ENCODE results near the gene SULT4A1. TPM values are rescaled to one million over a fixed set of nuclear protein-coding genes. Genes with fewer than 3 reads are reported as not detected.

Gene SULT4A1
- total and polyA plus RNA-seq, 2 donors (not counting 1 experiment from before 2014, with no cell fraction given), result not detected

DNA sequence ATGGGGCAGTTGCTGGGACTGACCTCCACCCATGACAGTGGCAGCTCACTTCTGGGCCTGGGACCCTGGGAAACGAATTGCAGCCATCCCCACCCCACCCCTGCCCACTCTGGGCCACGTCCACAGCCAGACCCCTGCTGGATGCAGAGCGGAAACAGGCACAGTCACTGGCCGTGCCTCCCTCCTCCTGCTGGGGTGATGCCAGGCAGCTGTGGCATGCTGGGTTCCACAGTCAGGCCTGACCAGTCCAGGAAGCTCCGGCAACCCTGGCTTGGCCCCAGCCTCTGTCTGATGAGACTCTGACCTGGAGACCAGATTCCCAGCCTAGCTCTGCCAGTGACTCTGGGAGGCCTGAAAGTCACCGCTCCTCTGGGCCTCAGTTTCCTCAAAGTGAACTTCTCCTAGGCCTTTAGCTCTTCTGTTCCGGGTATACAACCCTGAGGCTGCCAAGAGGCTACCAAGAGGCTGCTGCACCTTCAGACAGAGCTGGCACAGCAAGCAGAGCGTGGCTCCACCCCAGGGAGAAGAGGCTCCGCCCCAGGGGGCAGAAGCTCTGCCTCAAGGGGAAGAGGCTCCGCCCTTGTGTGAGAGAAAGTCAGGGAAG is 8.9 kb downstream of the SULT4A1 start:
- TF ChIP-seq, protein P1, sequence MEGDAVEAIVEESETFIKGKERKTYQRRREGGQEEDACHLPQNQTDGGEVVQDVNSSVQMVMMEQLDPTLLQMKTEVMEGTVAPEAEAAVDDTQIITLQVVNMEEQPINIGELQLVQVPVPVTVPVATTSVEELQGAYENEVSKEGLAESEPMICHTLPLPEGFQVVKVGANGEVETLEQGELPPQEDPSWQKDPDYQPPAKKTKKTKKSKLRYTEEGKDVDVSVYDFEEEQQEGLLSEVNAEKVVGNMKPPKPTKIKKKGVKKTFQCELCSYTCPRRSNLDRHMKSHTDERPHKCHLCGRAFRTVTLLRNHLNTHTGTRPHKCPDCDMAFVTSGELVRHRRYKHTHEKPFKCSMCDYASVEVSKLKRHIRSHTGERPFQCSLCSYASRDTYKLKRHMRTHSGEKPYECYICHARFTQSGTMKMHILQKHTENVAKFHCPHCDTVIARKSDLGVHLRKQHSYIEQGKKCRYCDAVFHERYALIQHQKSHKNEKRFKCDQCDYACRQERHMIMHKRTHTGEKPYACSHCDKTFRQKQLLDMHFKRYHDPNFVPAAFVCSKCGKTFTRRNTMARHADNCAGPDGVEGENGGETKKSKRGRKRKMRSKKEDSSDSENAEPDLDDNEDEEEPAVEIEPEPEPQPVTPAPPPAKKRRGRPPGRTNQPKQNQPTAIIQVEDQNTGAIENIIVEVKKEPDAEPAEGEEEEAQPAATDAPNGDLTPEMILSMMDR (IDR thresholded peaks at IDR 0.05), result no peak
- no peak for TF ChIP-seq EZH2 (IDR thresholded peaks at IDR 0.05; ENCODE audit: borderline replicate concordance, insufficient read depth, low read depth, low read length, poor library complexity, severe bottlenecking)
- no peaks in the 10 kb centered on the region for H3K36me3 ChIP-seq (replicated peaks in 1 of 2; ENCODE audit: control extremely low read depth in 1 of 2, control insufficient read depth in 1 of 2, extremely low read depth in 1 of 2, insufficient read depth in 2 of 2, low read length in 1 of 2)
- H4K20me1 ChIP-seq (ENCODE audit: control insufficient read depth, insufficient read depth, low read length, poor library complexity, severe bottlenecking), result no peaks in the 10 kb centered on the region
- no peak overlapping the region for H3K4me3 ChIP-seq (ENCODE audit: control extremely low read depth in 1 of 5, extremely low read depth in 1 of 5, insufficient read depth in 1 of 5, low read depth in 2 of 5, low read length in 4 of 5)
- no peak overlapping the region for H3K9ac ChIP-seq (ENCODE audit: low read length)
- ATAC-seq (ENCODE audit: low read depth) (no peak), DNase-seq (no peak)
- H3K79me2 ChIP-seq (ENCODE audit: control insufficient read depth, insufficient read depth, low read length), result no peaks in the 10 kb centered on the region
- H3K4me2 ChIP-seq (replicated peaks; ENCODE audit: low read depth, low read length, poor library complexity, severe bottlenecking), result no peak overlapping the region
- H3K27ac ChIP-seq (ENCODE audit: low read length in 2 of 2), result no peak overlapping the region
- H3K9me3 ChIP-seq (ENCODE audit: control extremely low read depth in 1 of 3, control insufficient read depth in 2 of 3, insufficient read depth in 1 of 3, low read length in 2 of 3), result peaks cover 0 to 25% (median 0%) of the 10 kb centered on the region in 3 donors
- no peaks in the 10 kb centered on the region for H3K4me1 ChIP-seq (ENCODE audit: control insufficient read depth in 2 of 2, insufficient read depth in 2 of 2, low read length in 2 of 2)
- Mint-ChIP-seq H3K9me3 (ENCODE audit: insufficient read depth) (peaks cover 3% of the 10 kb centered on the region), H3K4me1 (no peaks in the 10 kb centered on the region), H3K4me3 (no peak overlapping the region), H3K27me3 (peaks cover 37% of the 10 kb centered on the region), H3K27ac (no peak overlapping the region)
- intact Hi-C loops (cut with micrococcal nuclease), result no loop called here
- H3K27me3 ChIP-seq (replicated peaks in 1 of 4; ENCODE audit: control extremely low read depth in 1 of 4, control insufficient read depth in 3 of 4, insufficient read depth in 4 of 4, low read length in 3 of 4), result peaks cover 0 to 11% (median 1%) of the 10 kb centered on the region in 4 experiments
- 84% methylated on average over 10 of the region's 10 CpGs for WGBS (ENCODE audit: insufficient coverage)
- CTCF ChIA-PET, result no interaction called here
- POLR2A ChIA-PET, result no interaction called here
- H2AFZ ChIP-seq (ENCODE audit: insufficient read depth, low read depth, low read length, poor library complexity, severe bottlenecking), result no peak overlapping the region

DNA sequence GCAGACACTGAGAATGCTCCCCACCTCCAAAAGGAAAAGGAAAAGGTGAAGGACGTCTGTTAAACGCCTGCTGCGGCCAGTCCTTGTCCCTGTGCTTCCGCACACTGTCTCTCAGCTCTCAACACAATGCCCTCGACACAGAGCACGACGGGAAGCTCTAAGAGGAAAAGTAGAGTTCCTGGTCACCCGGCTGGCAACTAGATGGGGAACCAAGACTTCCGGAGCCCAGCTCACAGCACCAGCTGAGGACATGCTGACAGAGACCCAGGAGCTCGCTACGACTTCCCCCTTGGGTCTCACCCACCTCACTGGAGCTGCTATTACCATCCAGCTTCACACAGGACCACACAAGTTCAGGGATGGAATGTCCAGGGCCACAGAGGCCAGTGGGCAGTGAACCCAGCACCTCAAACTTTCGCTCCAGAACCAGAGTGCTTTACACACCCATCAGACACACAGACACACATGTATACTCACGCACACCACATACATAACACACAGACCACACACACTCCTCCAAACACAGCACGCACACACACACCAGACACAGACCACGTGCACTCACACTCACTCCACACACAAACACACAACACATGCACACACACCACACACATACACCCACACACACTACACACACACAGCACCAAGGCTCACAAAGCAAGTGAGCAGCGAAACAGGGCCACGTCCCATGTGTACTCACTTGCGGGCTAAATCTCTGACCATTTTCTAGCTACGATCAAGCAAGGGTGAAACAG is 9.6 kb downstream of the SULT4A1 start:
- Histone ChIP-seq H3K27me3 (replicated peaks in 1 of 4; ENCODE audit: control extremely low read depth in 1 of 4, control insufficient read depth in 3 of 4, insufficient read depth in 4 of 4, low read length in 3 of 4) (peaks cover 0 to 11% (median 1%) of the 10 kb centered on the region in 4 experiments), H3K27ac (ENCODE audit: low read length in 2 of 2) (no peak overlapping the region), H3K4me1 (ENCODE audit: control insufficient read depth in 2 of 2, insufficient read depth in 2 of 2, low read length in 2 of 2) (no peaks in the 10 kb centered on the region), H4K20me1 (ENCODE audit: control insufficient read depth, insufficient read depth, low read length, poor library complexity, severe bottlenecking) (no peaks in the 10 kb centered on the region), H3K9ac (ENCODE audit: low read length) (no peak overlapping the region), H2AFZ (ENCODE audit: insufficient read depth, low read depth, low read length, poor library complexity, severe bottlenecking) (no peak overlapping the region), H3K4me2 (replicated peaks; ENCODE audit: low read depth, low read length, poor library complexity, severe bottlenecking) (no peak overlapping the region), H3K36me3 (replicated peaks in 1 of 2; ENCODE audit: control extremely low read depth in 1 of 2, control insufficient read depth in 1 of 2, extremely low read depth in 1 of 2, insufficient read depth in 2 of 2, low read length in 1 of 2) (no peaks in the 10 kb centered on the region), H3K79me2 (ENCODE audit: control insufficient read depth, insufficient read depth, low read length) (no peaks in the 10 kb centered on the region), H3K4me3 (ENCODE audit: control extremely low read depth in 1 of 5, extremely low read depth in 1 of 5, insufficient read depth in 1 of 5, low read depth in 2 of 5, low read length in 4 of 5) (no peak overlapping the region), H3K9me3 (ENCODE audit: control extremely low read depth in 1 of 3, control insufficient read depth in 2 of 3, insufficient read depth in 1 of 3, low read length in 2 of 3) (peaks cover 0 to 22% (median 0%) of the 10 kb centered on the region in 3 donors)
- ATAC-seq (ENCODE audit: low read depth) (no peak), DNase-seq (no peak)
- TF ChIP-seq, protein P1 (IDR thresholded peaks at IDR 0.05), result no peak
- no peak for TF ChIP-seq EZH2 (IDR thresholded peaks at IDR 0.05; ENCODE audit: borderline replicate concordance, insufficient read depth, low read depth, low read length, poor library complexity, severe bottlenecking)
- no peak overlapping the region for H3K4me3 Mint-ChIP-seq
- ChIA-PET CTCF (no interaction called here), POLR2A (no interaction called here)
- peaks cover 34% of the 10 kb centered on the region for H3K27me3 Mint-ChIP-seq
- no peaks in the 10 kb centered on the region for H3K4me1 Mint-ChIP-seq
- intact Hi-C loops (cut with micrococcal nuclease), result no loop called here
- 59% methylated on average over 13 of the region's 19 CpGs for WGBS (ENCODE audit: insufficient coverage)
- no peak overlapping the region for H3K27ac Mint-ChIP-seq
- peaks cover 3% of the 10 kb centered on the region for H3K9me3 Mint-ChIP-seq (ENCODE audit: insufficient read depth)

All from B cell (primary cell).